Measurements from ENCODE around the gene HCAR1.
"Not testable (repeated sequence)": the region's sequence is repeated elsewhere in the genome, so short reads cannot be mapped to it uniquely, and the experiment has no call there.

HCAR1 gene

DNA sequence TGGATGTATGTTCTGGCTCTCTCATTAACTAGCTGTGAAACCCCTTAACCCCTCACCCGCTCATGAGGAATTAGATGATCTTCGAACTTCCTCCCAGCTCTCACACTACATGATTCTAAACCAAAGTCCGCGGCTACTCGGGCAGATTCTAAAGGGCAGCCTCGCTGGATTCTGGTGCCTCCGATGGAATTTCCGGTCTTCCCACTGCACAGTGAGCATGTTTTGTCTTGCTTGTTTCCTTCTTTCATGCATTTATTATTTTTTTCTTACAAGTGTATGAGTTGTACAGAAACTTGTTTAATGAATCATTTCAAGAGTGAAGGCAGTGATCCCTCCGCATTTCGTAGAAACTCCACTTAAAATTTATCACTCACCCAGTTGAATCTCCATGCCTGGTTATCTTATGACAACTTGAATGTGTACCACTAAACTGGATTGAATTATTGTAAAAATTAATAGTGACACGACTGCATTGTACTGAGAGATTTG is 9.5 kb downstream of the HCAR1 start:
- no peak for DNase-seq

DNA sequence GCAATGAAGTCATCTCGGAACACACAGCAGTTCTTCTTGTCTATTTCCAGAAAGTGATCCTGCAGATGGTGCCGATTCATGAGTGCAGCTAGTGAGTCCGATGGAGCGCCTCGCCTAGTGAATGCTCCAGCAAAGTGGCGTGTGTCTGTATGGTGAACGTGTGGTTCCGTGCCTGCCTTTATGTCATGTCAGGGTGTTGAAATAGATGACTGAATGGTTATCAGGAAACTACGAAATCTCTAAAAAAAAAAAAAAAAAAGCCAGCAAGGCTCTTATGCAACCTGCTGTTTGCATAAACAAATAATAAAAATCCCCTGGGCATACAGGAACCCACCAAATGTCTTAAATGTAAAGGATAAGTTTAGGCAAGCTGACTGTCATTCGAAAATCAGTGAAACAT is 14.0 kb downstream of the HCAR1 start, which contains the start of gene HCAR3:
Gene HCAR3, minus strand, starts transcription at position 154 of the 400 bp plus-strand sequence. Its CDS starts 74 bp downstream, at position 80.
- DNase-seq: not testable (repeated sequence)

DNA sequence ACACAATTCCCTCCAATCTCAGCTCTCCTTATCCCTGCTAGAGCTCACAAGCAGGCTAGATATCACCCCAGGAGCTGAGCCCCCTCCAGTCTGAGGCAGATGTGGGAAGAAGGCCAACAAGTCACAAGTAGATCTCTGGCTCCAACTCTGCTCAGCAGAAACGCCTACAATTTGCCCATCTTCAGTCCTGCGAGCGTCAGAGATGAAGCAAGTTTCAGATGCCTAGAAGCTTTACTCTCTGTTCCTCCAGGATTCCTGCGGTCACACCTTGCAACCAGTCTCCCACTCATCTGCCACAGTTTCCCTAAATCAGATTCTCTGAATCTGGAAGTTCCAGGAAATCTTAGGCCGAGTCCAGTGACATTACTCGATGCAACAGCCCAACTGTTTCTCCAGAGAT is 15.4 kb downstream of the HCAR1 start:
- DNase-seq: not testable (repeated sequence)

DNA sequence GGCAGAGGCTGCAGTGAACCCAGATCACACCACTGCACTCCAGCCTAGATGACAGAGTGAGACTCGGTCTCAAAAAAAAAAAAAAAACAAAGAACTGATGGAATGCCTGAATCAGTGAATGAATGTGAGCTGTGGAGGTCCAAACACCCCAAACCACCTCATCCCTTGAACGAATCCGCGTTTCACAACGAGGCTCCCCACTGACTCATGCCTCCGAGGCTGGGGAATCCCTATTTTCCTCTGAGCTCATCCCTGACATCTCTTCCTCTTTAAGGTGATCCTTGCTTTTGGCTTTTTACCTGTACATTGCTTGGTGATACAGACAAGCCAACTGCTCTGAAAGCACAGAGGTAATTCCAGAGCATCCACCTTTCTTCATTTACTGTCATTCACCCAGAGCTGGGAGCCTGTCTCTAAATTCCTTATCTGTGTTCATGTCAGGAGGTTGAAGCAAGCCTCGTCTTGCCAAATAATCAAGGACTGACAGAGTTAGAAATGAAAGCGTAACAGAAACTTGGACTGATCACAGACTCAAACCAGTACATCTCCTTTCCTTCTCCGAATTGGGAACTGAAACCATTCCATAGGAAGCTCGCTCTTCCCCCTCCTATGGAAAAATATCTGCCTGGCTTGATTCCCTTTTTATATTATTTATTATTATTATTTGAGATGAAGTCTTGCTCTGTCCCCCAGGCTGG is 17.0 kb downstream of the HCAR1 start:
- DNase-seq: not testable (repeated sequence)

DNA sequence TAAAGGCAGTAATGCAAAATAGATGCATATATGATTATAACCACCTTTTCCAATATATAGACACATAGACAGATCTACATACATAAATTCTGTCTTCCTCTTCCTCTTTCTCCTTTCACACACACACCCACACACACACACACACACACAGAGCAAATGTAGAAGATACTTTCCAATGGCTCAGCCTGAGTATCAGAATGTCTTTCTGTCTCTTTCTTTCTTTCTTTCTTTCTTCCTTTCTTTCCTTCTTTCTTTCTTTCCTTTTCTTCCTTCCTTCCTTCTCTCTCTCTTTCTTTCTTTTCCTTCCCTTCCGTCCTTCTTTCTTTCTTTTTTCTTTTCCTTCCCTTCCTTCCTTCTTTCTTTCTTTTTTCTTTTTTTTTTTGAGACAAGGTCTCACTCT is 19.4 kb downstream of the HCAR1 start:
- DNase-seq: not testable (repeated sequence)

DNA sequence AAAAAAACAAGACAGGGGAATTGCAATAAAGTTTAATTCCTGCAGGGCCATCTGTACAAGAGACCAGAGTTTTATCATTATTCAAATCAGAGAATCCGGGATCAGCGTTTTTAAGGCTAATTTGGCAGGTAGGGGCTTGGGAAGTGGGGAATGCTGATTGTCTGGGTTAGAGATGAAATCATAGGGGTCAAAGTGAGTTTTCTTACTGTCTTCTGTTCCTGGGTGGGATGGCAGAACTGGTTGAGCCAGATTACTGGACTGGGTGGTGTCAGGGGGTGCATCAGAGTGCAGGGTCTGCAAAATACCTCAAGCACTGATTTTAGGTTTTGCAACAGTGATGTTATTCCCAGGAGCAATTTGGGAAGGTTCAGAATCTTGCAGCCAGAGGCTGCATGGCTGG is 20.3 kb downstream of the HCAR1 start:
- DNase-seq: not testable (repeated sequence)

DNA sequence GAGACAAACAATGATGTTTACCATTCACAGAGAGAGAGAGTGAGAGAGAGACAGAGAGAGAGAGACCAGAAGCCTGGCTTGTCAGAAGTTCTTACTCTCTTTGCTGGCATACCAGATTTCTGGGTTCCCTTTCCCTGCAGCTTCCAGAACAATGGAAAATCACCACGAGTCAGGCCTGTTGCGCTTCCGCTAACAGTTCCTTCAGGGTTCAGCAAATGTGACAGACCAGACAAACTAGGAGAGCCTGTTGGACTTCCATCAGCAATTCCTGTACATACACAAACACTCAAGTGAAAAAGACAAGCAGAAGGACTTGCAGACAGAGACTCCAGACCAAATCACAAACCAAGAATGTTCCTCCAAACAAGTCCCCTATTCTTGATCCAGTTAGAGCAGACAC is 21.4 kb downstream of the HCAR1 start:
- not testable (repeated sequence) for DNase-seq

DNA sequence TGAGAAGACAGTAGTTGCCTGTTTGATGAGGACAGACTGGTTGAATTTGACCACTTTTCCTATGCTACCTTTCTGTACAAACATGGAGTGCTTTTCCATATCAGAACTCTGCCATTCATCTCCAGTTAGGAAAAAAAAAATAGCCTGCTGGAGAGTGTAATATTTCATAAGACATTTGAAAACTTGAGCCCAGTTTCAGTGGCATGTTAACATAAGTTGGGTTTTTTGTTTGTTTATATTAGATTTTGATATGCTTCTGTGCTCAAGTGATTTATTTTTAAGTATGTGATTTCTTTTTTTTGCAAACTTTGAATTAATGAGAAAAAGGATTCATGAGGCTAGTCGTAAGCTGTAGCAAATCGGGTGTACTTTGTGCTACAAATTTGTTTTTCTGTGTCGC is 26.8 kb downstream of the HCAR1 start:
- DNase-seq: not testable (repeated sequence)

DNA sequence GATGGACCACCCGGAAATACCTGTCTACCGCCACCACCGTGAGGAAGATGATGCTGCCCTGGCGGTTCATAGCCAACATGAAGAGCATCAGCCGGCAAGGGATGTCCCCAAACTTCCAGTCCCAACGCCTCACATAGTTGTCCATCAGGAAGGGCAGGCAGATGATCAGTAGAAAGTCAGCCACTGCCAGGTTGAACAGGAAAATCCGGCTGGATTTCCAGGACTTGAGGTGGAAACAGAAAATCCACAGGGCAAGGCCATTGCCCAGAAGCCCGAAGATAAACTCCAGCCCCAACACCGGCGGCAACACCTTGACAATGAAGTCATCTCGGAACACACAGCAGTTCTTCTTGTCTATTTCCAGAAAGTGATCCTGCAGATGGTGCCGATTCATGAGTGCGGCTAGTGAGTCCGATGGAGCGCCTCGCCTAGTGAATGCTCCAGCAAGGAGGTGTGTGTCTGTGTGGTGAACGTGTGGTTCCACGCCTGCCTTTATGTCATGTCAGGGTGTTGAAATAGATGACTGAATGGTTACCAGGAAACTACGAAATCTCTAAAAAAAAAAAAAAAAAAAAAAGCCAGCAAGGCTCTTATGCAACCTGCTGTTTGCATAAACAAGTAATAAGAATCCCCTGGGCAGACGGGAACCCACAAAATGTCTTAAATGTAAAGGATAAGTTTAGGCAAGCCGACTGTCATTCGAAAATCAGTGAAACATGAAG is 27.6 kb downstream of the HCAR1 start, which contains the start of gene HCAR2:
Gene HCAR2, minus strand, starts transcription at position 468 of the 722 bp plus-strand sequence. Its CDS starts 74 bp downstream, at position 394.
- not testable (repeated sequence) for DNase-seq

DNA sequence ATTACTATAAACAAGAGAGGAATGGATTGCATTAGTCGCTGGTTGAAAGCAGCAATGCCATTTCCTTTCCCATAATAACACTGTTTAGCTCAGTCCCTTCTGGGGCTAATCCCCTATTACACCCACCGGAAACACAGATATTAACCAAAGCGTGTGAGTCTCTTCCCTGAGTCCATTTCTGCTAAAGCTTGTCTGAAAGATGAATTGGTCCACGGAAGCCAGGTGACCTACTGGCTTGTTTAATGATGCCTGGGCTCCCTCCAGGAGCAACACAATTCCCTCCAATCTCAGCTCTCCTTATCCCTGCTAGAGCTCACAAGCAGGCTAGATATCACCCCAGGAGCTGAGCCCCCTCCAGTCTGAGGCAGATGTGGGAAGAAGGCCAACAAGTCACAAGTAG is 29.2 kb downstream of the HCAR1 start:
- DNase-seq: not testable (repeated sequence)

DNA sequence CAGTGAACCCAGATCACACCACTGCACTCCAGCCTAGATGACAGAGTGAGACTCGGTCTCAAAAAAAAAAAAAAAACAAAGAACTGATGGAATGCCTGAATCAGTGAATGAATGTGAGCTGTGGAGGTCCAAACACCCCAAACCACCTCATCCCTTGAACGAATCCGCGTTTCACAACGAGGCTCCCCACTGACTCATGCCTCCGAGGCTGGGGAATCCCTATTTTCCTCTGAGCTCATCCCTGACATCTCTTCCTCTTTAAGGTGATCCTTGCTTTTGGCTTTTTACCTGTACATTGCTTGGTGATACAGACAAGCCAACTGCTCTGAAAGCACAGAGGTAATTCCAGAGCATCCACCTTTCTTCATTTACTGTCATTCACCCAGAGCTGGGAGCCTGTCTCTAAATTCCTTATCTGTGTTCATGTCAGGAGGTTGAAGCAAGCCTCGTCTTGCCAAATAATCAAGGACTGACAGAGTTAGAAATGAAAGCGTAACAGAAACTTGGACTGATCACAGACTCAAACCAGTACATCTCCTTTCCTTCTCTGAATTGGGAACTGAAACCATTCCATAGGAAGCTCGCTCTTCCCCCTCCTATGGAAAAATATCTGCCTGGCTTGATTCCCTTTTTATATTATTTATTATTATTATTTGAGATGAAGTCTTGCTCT is 30.5 kb downstream of the HCAR1 start:
- DNase-seq: not testable (repeated sequence)

DNA sequence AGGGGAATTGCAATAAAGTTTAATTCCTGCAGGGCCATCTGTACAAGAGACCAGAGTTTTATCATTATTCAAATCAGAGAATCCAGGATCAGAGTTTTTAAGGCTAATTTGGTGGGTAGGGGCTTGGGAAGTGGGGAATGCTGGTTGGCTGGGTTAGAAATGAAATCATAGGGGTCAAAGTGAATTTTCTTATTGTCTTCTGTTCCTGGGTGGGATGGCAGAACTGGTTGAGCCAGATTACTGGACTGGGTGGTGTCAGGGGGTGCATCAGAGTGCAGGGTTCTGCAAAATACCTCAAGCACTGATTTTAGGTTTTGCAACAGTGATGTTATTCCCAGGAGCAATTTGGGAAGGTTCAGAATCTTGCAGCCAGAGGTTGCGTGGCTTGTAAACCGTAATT is 33.7 kb downstream of the HCAR1 start:
- not testable (repeated sequence) for DNase-seq

DNA sequence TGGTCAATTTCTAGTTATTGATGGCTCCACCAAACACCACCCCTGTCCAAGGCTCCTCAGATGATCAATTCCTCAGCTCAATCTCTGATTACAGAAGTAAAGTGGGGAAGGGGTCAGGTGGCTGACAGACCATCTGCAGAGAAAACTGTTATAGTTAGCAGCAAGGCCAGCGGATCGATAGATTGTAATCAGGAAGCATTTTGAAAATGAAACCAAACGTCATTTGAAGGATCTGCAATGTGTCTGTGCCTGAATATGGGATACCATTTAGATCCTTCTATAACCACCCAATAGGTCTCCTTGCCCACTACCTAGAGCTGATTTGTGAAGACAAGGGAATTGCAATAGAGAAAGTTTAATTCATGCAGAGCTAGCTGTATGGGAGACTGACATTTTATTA is 39.1 kb downstream of the HCAR1 start:
- no peak for DNase-seq

DNA sequence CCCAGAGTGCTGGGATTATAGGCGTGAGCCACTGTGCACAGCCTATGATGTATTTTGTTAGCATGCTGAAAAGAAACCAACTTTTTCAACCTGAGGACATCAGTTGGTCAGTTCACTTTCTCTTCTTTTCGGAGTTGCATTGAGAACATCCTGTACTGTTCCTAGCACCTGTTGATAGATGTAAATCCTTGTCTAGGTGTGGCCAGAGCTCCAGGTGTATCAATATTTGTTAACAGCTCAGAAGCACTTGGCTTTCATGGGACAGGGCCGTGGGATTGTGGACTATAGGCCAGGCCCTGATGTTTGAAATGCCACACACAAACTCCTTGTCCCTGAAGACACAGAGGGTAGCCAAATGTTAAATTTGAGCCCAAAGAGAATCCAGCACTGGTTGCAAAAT is 42.4 kb downstream of the HCAR1 start:
- no peak for DNase-seq

DNA sequence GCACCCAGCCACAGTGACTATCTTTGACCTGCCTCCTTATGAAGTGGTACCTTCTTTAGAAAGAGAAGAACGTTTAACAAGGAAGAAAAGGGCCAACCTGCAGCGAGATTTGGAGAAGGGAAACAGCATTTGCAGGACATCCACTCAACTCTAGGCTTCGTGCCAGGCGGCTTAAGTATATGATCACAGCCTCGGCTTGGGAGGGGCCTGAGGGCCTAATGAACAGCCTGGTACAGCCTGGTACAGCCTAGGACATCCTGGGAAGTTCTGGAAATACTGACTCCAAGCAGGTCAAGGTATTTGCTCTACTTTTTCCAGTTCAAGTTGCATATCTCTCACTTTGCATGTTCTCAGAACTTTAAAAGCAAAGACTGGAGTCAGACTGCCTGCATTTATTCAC is 43.6 kb downstream of the HCAR1 start:
- peak in 1 of 2 experiments; percentile 33 for DNase-seq

DNA sequence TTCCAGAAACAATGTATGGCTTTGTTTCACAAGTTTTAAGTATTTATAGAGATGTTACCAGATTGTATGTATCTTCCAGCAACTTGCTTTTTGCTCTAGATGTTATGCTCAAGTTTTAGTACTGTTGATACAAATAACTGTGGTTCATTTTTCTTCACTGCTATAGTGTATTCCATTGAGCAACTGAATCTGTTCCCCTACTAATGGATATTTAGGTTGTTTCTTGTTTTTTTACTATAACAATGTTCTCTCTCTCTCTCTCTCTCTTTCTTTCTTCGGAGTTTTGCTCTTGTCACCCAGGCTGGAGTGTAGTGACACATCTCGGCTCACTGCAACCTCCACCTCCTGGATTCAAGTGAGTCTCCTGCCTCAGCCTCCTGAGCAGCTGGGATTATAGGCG is 44.1 kb downstream of the HCAR1 start:
- DNase-seq: no peak

DNA sequence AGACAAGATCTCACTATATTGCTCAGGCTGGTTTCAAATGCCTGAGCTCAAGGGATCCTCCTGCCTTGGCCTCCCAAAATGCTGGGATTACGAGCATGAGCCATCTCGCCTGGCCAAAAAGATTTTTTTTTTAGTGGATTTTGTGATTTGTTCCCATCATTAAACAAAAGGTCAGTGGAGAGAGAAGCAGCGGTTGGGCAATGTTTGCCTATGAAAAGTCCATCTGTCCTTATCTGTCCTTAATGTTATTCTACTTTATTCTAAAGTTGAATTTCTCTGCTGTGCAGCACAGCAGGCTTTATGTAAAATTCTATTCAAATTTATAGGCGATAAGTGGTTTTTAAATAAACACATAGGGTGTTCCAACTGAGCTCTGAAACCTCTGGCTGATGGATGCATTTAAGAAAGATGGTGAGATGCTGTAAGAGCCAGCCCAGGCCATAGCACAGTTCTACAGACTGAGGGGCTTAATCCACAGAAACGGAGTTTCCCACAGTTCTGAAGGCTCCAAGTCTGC is 46.3 kb downstream of the HCAR1 start:
- no peak for DNase-seq

DNA sequence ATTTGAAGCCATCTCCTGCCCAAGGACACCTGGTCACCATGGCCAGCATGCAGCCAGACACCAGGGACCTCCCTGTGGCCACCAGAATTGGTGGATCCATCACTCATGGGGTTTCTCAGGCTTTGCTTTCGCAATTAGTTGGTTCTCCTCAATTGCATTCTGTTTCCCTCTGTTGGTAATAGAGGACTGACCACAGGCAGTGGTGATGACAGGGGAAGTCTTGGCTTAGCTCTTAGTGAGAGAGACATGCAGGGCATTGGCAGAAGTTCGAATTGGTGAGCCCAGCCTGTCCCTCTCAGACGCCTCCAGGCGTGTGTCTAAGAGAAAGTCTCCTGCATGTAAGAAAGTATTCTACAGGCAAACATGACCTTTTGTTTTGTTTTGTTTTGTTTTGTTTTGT is 48.8 kb downstream of the HCAR1 start:
- DNase-seq: no peak

DNA sequence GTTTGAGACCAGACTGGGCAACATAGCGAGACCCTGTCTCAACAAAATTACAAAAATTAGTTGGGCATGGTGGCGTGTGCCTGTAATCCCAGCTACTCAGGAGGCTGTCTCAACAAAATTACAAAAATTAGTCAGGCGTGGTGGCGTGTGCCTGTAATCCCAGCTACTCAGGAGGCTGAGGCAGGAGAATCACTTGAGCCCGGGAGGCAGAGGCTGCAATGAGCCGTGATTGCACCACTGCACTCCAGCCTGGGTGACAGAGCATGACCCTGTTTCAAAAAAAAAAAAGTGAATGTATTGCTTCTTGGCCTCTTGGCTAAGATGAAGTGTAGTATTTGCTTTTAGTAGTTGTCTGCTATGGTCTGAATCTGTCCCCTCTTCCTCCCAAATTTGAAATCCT is 49.7 kb downstream of the HCAR1 start:
- DNase-seq: not testable (repeated sequence)

DNA sequence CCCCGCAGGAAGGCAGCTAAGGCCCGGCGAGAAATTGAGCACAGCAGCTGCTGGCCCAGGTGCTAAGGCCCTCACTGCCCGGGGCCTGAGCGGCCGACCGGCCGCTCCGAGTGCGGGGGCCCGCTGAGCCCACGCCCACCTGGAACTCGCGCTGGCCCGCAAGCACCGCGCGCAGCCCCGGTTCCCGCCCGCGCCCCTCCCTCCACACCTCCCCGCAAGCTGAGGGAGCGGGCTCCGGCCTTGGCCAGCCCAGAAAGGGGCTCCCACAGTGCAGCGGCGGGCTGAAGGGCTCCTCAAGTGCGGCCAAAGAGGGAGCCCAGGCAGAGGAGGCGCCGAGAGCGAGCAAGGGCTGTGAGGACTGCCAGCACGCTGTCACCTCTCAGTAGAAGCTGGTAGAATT is 53.9 kb downstream of the HCAR1 start:
- DNase-seq: not testable (repeated sequence)

Measured in NCI-H187 (cell line).